Activated CD8-positive, alpha-beta T cell treated with anti-CD3 and anti-CD28 coated beads, Interleukin-2, amount 10 ng/mL, durations not matched to agents 7 days and 5 days (primary cell): ENCODE measurements around the gene NKD2. TPM values are rescaled to one million over a fixed set of nuclear protein-coding genes. Genes with fewer than 3 reads are reported as not detected.

ENCODE experiments used
- ATAC-seq: fragments of 150-1000 bp; cut with Tn5 transposase; one replicate; pipeline ENCODE4 v1.10.0; 2021; ENCODE audit warnings: moderate library complexity
- CTCF ChIA-PET: fragments of 350-600 bp; sonication (Branson Sonifier 250); formaldehyde crosslinking; loops from one replicate; lab custom pipeline; 2021; ENCODE audit warnings: antibody characterized with exemption; lab: Charles Lee
- POLR2A ChIA-PET: fragments of 350-600 bp; sonication (Branson Sonifier 250); formaldehyde crosslinking; loops from one replicate; lab custom pipeline; 2021; ENCODE audit warnings: antibody characterized with exemption; lab: Charles Lee
- DNase-seq: peaks from one replicate; pipeline ENCODE4 v3.0.0-alpha.2; 2020
- H3K27ac Mint-ChIP-seq: one replicate; pipeline ENCODE4 v1.8.0; 2021; ENCODE audit warnings: mild to moderate bottlenecking, mixed read lengths
- H3K27me3 Mint-ChIP-seq: one replicate; pipeline ENCODE4 v1.8.0; 2021; ENCODE audit warnings: low read depth, mixed read lengths
- H3K36me3 Mint-ChIP-seq: one replicate; pipeline ENCODE4 v1.8.0; 2021; ENCODE audit warnings: low read depth, mixed read lengths
- H3K4me1 Mint-ChIP-seq: one replicate; pipeline ENCODE4 v1.8.0; 2021; ENCODE audit warnings: low read depth, mixed read lengths
- H3K4me3 Mint-ChIP-seq: one replicate; pipeline ENCODE4 v1.8.0; 2021; ENCODE audit warnings: mild to moderate bottlenecking, mixed read lengths
- H3K9me3 Mint-ChIP-seq: one replicate; pipeline ENCODE4 v1.8.0; 2022; ENCODE audit warnings: mixed read lengths; ENCODE audit not compliant: insufficient read depth
- total RNA-seq, 2 experiments: library from RNA; stranded (reverse); gene quantifications; one replicate each; pipeline ENCODE4 v1.2.3, GENCODE V29; 2021

Gene NKD2
- total RNA-seq, 2 experiments from 2014 or later = 1.3 to 3.2 TPM

- Mint-ChIP-seq H3K27me3 (peaks cover 37% of the 10 kb centered on the region), H3K36me3 (no peaks in the 10 kb centered on the region), H3K4me3 (peak overlapping the region; percentile 34), H3K27ac (no peak overlapping the region), H3K9me3 (no peaks in the 10 kb centered on the region), H3K4me1 (peaks cover 18% of the 10 kb centered on the region)
- POLR2A ChIA-PET = no interaction called here
- CTCF ChIA-PET = interaction anchor here (0.6 to 4.9 kb wide), 16 partner anchors 14 to 164 kb away, joined by 3 to 65 read pairs (median 5); no protein-coding TSS in a partner anchor
- no peak for ATAC-seq
- peak; percentile 21 for DNase-seq
Observed at GRCh38 chr5:1010181-1010510, 1.5 kb downstream of the NKD2 start.

GRCh38 chr5:1010641-1011046, 2.0 kb downstream of the NKD2 start:
- POLR2A ChIA-PET = no interaction called here
- peak; percentile 19 for DNase-seq
- peaks cover 34% of the 10 kb centered on the region for H3K27me3 Mint-ChIP-seq

GRCh38 chr5:1011226-1011631, 2.6 kb downstream of the NKD2 start:
- ChIA-PET POLR2A (no interaction called here), CTCF (interaction anchor here (0.9 to 4.9 kb wide), 11 partner anchors 15 to 163 kb away, joined by 3 to 65 read pairs (median 5); no protein-coding TSS in a partner anchor)
- Mint-ChIP-seq H3K27me3 (peaks cover 28% of the 10 kb centered on the region), H3K4me3 (no peak overlapping the region), H3K27ac (no peak overlapping the region), H3K9me3 (no peaks in the 10 kb centered on the region), H3K36me3 (no peaks in the 10 kb centered on the region), H3K4me1 (peaks cover 15% of the 10 kb centered on the region)
- DNase-seq (peak; percentile 71), ATAC-seq (peak; percentile 31)

More at GRCh38 chr5:1010641-1011046, 2.0 kb downstream of the NKD2 start:
- H3K27ac Mint-ChIP-seq = no peak overlapping the region
- H3K9me3 Mint-ChIP-seq = no peaks in the 10 kb centered on the region
- peaks cover 18% of the 10 kb centered on the region for H3K4me1 Mint-ChIP-seq
- CTCF ChIA-PET = interaction anchor here (0.6 to 4.9 kb wide), 17 partner anchors 14 to 163 kb away, joined by 3 to 65 read pairs (median 4); no protein-coding TSS in a partner anchor
- H3K4me3 Mint-ChIP-seq = no peak overlapping the region
- ATAC-seq = no peak
- H3K36me3 Mint-ChIP-seq = no peaks in the 10 kb centered on the region

GRCh38 chr5:1011741-1012312, 3.2 kb downstream of the NKD2 start:
- Mint-ChIP-seq H3K9me3 (no peaks in the 10 kb centered on the region), H3K4me3 (no peak overlapping the region), H3K4me1 (peaks cover 15% of the 10 kb centered on the region), H3K36me3 (no peaks in the 10 kb centered on the region), H3K27ac (no peak overlapping the region), H3K27me3 (peaks cover 22% of the 10 kb centered on the region)
- no peak for DNase-seq
- ATAC-seq = no peak
- CTCF ChIA-PET = interaction anchor here (1.1 to 4.9 kb wide), 4 partner anchors 15 to 92 kb away, joined by 3 to 65 read pairs (median 13); no protein-coding TSS in a partner anchor
- POLR2A ChIA-PET = no interaction called here

- H3K9me3 Mint-ChIP-seq = no peaks in the 10 kb centered on the region
- H3K36me3 Mint-ChIP-seq = no peaks in the 10 kb centered on the region
- CTCF ChIA-PET = interaction anchor here (1.1 to 3.0 kb wide), 3 partner anchors 78 to 92 kb away, joined by 3 to 13 read pairs (median 9); no protein-coding TSS in a partner anchor
- POLR2A ChIA-PET = no interaction called here
- DNase-seq = no peak
- H3K4me3 Mint-ChIP-seq = no peak overlapping the region
- H3K27ac Mint-ChIP-seq = no peak overlapping the region
- ATAC-seq = no peak
- peaks cover 17% of the 10 kb centered on the region for H3K27me3 Mint-ChIP-seq
- H3K4me1 Mint-ChIP-seq = peaks cover 15% of the 10 kb centered on the region
Observed at GRCh38 chr5:1012313-1012841, 3.8 kb downstream of the NKD2 start.

- CTCF ChIA-PET = interaction anchor here (1.1 to 1.6 kb wide), 2 partner anchors 89 to 93 kb away, joined by 3 to 9 read pairs; no protein-coding TSS in a partner anchor
- H3K27ac Mint-ChIP-seq = no peak overlapping the region
- no peak for ATAC-seq
Observed at GRCh38 chr5:1012900-1013237, 4.3 kb downstream of the NKD2 start.

GRCh38 chr5:1013238-1013947, 4.8 kb downstream of the NKD2 start:
- Mint-ChIP-seq H3K4me1 (peaks cover 10% of the 10 kb centered on the region), H3K4me3 (no peak overlapping the region), H3K36me3 (no peaks in the 10 kb centered on the region), H3K27me3 (peaks cover 10% of the 10 kb centered on the region), H3K27ac (no peak overlapping the region), H3K9me3 (no peaks in the 10 kb centered on the region)
- DNase-seq (no peak), ATAC-seq (no peak)
- ChIA-PET POLR2A (no interaction called here), CTCF (interaction anchor here (1.6 kb wide), 2 partner anchors 90 to 154 kb away, joined by 3 to 9 read pairs; no protein-coding TSS in a partner anchor)

More at GRCh38 chr5:1012900-1013237, 4.3 kb downstream of the NKD2 start:
- no peaks in the 10 kb centered on the region for H3K9me3 Mint-ChIP-seq
- no peaks in the 10 kb centered on the region for H3K36me3 Mint-ChIP-seq
- H3K27me3 Mint-ChIP-seq = peaks cover 13% of the 10 kb centered on the region
- DNase-seq = no peak
- POLR2A ChIA-PET = no interaction called here
- no peak overlapping the region for H3K4me3 Mint-ChIP-seq
- peaks cover 13% of the 10 kb centered on the region for H3K4me1 Mint-ChIP-seq

GRCh38 chr5:1013948-1014301, 5.3 kb downstream of the NKD2 start:
- CTCF ChIA-PET = interaction anchor here (1.6 kb wide), 2 partner anchors 90 to 154 kb away, joined by 3 to 9 read pairs; no protein-coding TSS in a partner anchor

GRCh38 chr5:1014346-1014745, 5.7 kb downstream of the NKD2 start:
- Mint-ChIP-seq H3K27me3 (peaks cover 10% of the 10 kb centered on the region), H3K4me3 (no peak overlapping the region), H3K4me1 (peaks cover 10% of the 10 kb centered on the region), H3K27ac (no peak overlapping the region), H3K9me3 (no peaks in the 10 kb centered on the region), H3K36me3 (no peaks in the 10 kb centered on the region)
- DNase-seq (no peak), ATAC-seq (no peak)
- POLR2A ChIA-PET = no interaction called here
- CTCF ChIA-PET = interaction anchor here (0.9 to 1.6 kb wide), 4 partner anchors 90 to 153 kb away, joined by 3 to 9 read pairs (median 3); no protein-coding TSS in a partner anchor

More at GRCh38 chr5:1013948-1014301, 5.3 kb downstream of the NKD2 start:
- H3K27ac Mint-ChIP-seq = no peak overlapping the region
- H3K4me3 Mint-ChIP-seq = no peak overlapping the region
- H3K36me3 Mint-ChIP-seq = no peaks in the 10 kb centered on the region
- POLR2A ChIA-PET = no interaction called here
- peaks cover 10% of the 10 kb centered on the region for H3K4me1 Mint-ChIP-seq
- DNase-seq (no peak), ATAC-seq (no peak)
- no peaks in the 10 kb centered on the region for H3K9me3 Mint-ChIP-seq
- peaks cover 10% of the 10 kb centered on the region for H3K27me3 Mint-ChIP-seq

GRCh38 chr5:1014781-1015221, 6.2 kb downstream of the NKD2 start:
- Mint-ChIP-seq H3K27ac (no peak overlapping the region), H3K4me1 (peaks cover 9% of the 10 kb centered on the region), H3K27me3 (peaks cover 7% of the 10 kb centered on the region), H3K36me3 (no peaks in the 10 kb centered on the region), H3K9me3 (no peaks in the 10 kb centered on the region), H3K4me3 (no peak overlapping the region)
- ATAC-seq = no peak
- ChIA-PET CTCF (interaction anchor here (0.9 to 1.6 kb wide), 3 partner anchors 91 to 153 kb away, joined by 3 read pairs; no protein-coding TSS in a partner anchor), POLR2A (no interaction called here)
- DNase-seq = no peak

GRCh38 chr5:1015507-1015906, 6.9 kb downstream of the NKD2 start:
- Mint-ChIP-seq H3K4me1 (peaks cover 3% of the 10 kb centered on the region), H3K9me3 (no peaks in the 10 kb centered on the region)
- ATAC-seq = no peak

More at GRCh38 chr5:1015507-1015906, 6.9 kb downstream of the NKD2 start:
- no peak overlapping the region for H3K4me3 Mint-ChIP-seq
- H3K36me3 Mint-ChIP-seq = no peaks in the 10 kb centered on the region
- CTCF ChIA-PET = interaction anchor here (1.2 to 1.8 kb wide), 2 partner anchors 92 to 125 kb away, joined by 3 to 9 read pairs; no protein-coding TSS in a partner anchor
- no peak for DNase-seq
- H3K27me3 Mint-ChIP-seq = peaks cover under 1% of the 10 kb centered on the region
- no peak overlapping the region for H3K27ac Mint-ChIP-seq
- POLR2A ChIA-PET = no interaction called here
